GM12892 (cell line): Measurements from ENCODE around the gene RNF223.

Source experiments
- POLR2AphosphoS5 ChIP-seq: IDR thresholded peaks from 2 replicates; pipeline ENCODE4 v1.6.1; 2011; ENCODE audit warnings: low read depth, low read length, control low read depth
- TAF1 ChIP-seq: IDR thresholded peaks from 2 replicates; pipeline ENCODE4 v1.6.1; 2011; ENCODE audit warnings: low read depth, mild to moderate bottlenecking, control low read depth, low read length, borderline replicate concordance

DNA sequence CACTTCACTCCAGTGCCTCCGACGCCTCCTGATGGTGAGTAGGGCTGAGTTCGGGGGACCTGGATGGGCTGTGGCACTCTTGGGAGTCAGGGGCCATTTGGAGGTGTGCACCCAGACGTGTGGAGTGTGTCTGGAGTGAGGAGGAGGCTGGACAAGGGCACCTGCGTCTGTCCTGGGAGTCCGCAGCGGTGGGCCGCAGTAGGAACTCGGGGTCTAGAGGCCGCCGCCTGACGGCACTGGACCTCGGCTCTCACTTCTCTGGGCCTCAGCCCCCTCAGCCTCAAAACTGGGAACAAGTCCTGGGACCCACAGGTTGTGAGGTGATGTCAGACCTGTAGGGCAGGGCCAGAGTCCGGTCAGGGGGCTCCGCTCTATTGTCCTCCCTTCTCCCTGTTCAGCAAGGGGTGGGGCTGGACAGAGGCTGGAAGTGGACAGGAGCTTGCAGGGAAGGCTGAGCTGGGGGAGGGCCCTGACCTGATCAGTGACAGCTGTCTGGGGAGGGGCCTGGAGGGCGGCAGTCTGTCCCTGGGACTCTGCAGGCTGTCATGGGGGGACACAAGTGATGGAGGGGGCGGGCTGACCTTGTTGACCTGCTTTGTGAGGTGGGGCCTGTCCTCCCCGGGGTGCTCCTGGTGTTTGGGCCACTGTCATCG lies 38.7 kb downstream of the RNF223 start:
- TF ChIP-seq POLR2AphosphoS5: no peak
- no peak for TF ChIP-seq TAF1
